GM23248 (cell line): ENCODE measurements around the gene C1orf105.

Source experiments
- EZH2 ChIP-seq: fragments of 200-600 bp; sonication (generic); IDR thresholded peaks from 2 replicates; pipeline ENCODE4 v1.6.1; 2018; ENCODE audit warnings: antibody characterized with exemption, mild to moderate bottlenecking; ENCODE audit not compliant: insufficient read depth, poor library complexity, severe bottlenecking
- EZH2phosphoT487 ChIP-seq: fragments of 200-600 bp; sonication (generic); IDR thresholded peaks from 2 replicates; pipeline ENCODE4 v1.6.1; 2018; ENCODE audit warnings: antibody characterized with exemption, moderate library complexity, mild to moderate bottlenecking, low read depth; ENCODE audit not compliant: insufficient read depth

DNA sequence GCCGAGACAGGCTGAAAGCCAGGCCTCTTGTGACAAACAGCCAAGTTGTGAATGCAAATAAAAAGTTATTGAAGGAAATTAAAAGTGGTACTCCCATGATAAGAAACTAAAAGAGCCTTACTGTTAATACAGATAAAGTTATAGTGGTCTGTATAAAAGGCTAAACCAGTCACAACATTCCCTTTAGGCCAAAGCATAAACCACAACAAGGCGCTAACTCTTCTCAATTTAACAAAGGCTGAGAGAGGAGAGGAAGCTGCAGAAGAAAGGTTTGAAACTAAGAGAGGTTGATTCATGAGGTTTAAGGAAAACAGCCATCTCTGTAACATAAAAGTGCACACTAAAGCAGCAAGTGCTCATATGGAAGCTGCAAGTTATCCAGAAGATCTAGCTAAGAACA lies 10.7 kb downstream of the C1orf105 start:
- no peak for TF ChIP-seq EZH2phosphoT487
- TF ChIP-seq EZH2, result no peak
